ENCODE measurements around the gene SLC6A9. TPM values are rescaled to one million over a fixed set of nuclear protein-coding genes. Genes with fewer than 3 reads are reported as not detected.
A peak's percentile ranks its signal among the peaks of the same experiment; 100 is the strongest.

SLC6A9 gene
- total RNA-seq, 3 donors from 2014 or later (not counting 1 experiment from before 2014, with no cell fraction given), result 0.29 to 0.55 TPM; not detected in 1

GRCh38 chr1:44035726-44036408 lies 4.6 kb upstream of the SLC6A9 start:
- DNase-seq (peak in 1 of 2 donors; percentile 11), ATAC-seq (no peak)
- no peak for TF ChIP-seq CTCF (IDR thresholded peaks at IDR 0.05)
- WGBS (ENCODE audit: insufficient coverage), result 69% methylated on average over 7 of the region's 8 CpGs
- Histone ChIP-seq H3K4me1 (ENCODE audit: control insufficient read depth, insufficient read depth, low read length) (peaks cover 8% of the 10 kb centered on the region), H3K27me3 (ENCODE audit: control insufficient read depth, insufficient read depth, low read length) (no peaks in the 10 kb centered on the region), H3K9me3 (ENCODE audit: control insufficient read depth, insufficient read depth, low read length) (no peaks in the 10 kb centered on the region), H3K36me3 (ENCODE audit: control insufficient read depth, insufficient read depth, low read length) (no peaks in the 10 kb centered on the region), H3K27ac (ENCODE audit: low read length) (no peak overlapping the region), H3K4me3 (ENCODE audit: low read length) (no peak overlapping the region)
- no peak overlapping the region for H3K4me3 Mint-ChIP-seq
- H3K36me3 Mint-ChIP-seq, result no peaks in the 10 kb centered on the region
- no peaks in the 10 kb centered on the region for H3K9me3 Mint-ChIP-seq
- H3K27ac Mint-ChIP-seq, result no peak overlapping the region
- intact Hi-C loops (cut with micrococcal nuclease), result loop anchor here (1.0 kb wide), 3 partner anchors 31 to 507 kb away; no protein-coding TSS in a partner anchor
- peaks cover 6 to 7% of the 10 kb centered on the region in 2 donors for H3K27me3 Mint-ChIP-seq (ENCODE audit: low read depth in 2 of 2)
- H3K4me1 Mint-ChIP-seq, result peaks cover 0 to 9% of the 10 kb centered on the region in 2 donors

- intact Hi-C loops (cut with micrococcal nuclease), result no loop called here
- no peaks in the 10 kb centered on the region for H3K36me3 Mint-ChIP-seq
- Histone ChIP-seq H3K27ac (ENCODE audit: low read length) (no peak overlapping the region), H3K9me3 (ENCODE audit: control insufficient read depth, insufficient read depth, low read length) (no peaks in the 10 kb centered on the region), H3K36me3 (ENCODE audit: control insufficient read depth, insufficient read depth, low read length) (no peaks in the 10 kb centered on the region), H3K4me1 (ENCODE audit: control insufficient read depth, insufficient read depth, low read length) (peaks cover 9% of the 10 kb centered on the region), H3K4me3 (ENCODE audit: low read length) (no peak overlapping the region), H3K27me3 (ENCODE audit: control insufficient read depth, insufficient read depth, low read length) (no peaks in the 10 kb centered on the region)
- no peak for TF ChIP-seq CTCF (IDR thresholded peaks at IDR 0.05)
- H3K27ac Mint-ChIP-seq, result no peak overlapping the region
- 89% methylated on average over 11 of the region's 11 CpGs for WGBS (ENCODE audit: insufficient coverage)
- peaks cover 6 to 7% of the 10 kb centered on the region in 2 donors for H3K27me3 Mint-ChIP-seq (ENCODE audit: low read depth in 2 of 2)
- H3K4me1 Mint-ChIP-seq, result peaks cover 0 to 11% of the 10 kb centered on the region in 2 donors
- no peaks in the 10 kb centered on the region for H3K9me3 Mint-ChIP-seq
- DNase-seq (no peak), ATAC-seq (no peak)
- no peak overlapping the region for H3K4me3 Mint-ChIP-seq
These were observed 3.9 kb upstream of the SLC6A9 start for GRCh38 chr1:44034976-44035716.

- Histone ChIP-seq H3K27ac (ENCODE audit: low read length) (no peak overlapping the region), H3K36me3 (ENCODE audit: control insufficient read depth, insufficient read depth, low read length) (no peaks in the 10 kb centered on the region), H3K4me1 (ENCODE audit: control insufficient read depth, insufficient read depth, low read length) (peaks cover 13% of the 10 kb centered on the region), H3K4me3 (ENCODE audit: low read length) (no peak overlapping the region), H3K27me3 (ENCODE audit: control insufficient read depth, insufficient read depth, low read length) (no peaks in the 10 kb centered on the region), H3K9me3 (ENCODE audit: control insufficient read depth, insufficient read depth, low read length) (no peaks in the 10 kb centered on the region)
- H3K27ac Mint-ChIP-seq, result no peak overlapping the region
- 84% methylated on average over 4 of the region's 4 CpGs for WGBS (ENCODE audit: insufficient coverage)
- DNase-seq, result no peak
- intact Hi-C loops (cut with micrococcal nuclease), result no loop called here
- H3K9me3 Mint-ChIP-seq, result no peaks in the 10 kb centered on the region
- H3K36me3 Mint-ChIP-seq, result no peaks in the 10 kb centered on the region
- peaks cover 6 to 17% of the 10 kb centered on the region in 2 donors for H3K4me1 Mint-ChIP-seq
- no peak for TF ChIP-seq CTCF (IDR thresholded peaks at IDR 0.05)
- H3K4me3 Mint-ChIP-seq, result no peak overlapping the region
- H3K27me3 Mint-ChIP-seq (ENCODE audit: low read depth in 2 of 2), result peaks cover under 1 to 5% of the 10 kb centered on the region in 2 donors
- no peak for ATAC-seq
These were observed 3.2 kb upstream of the SLC6A9 start for GRCh38 chr1:44034423-44034822.
